ENCODE results near the gene MTX1. TPM values are rescaled to one million over a fixed set of nuclear protein-coding genes. Genes with fewer than 3 reads are reported as not detected.
"Not testable (repeated sequence)": the region's sequence is repeated elsewhere in the genome, so short reads cannot be mapped to it uniquely, and the experiment has no call there.

MTX1 gene
- polyA plus RNA-seq, 3 donors: 40.0 to 44.2 (median 42.2) TPM

- DNase-seq (ENCODE audit: low read depth in 3 of 3, low spot score in 2 of 3): no peak
Measured at GRCh38 chr1:155205969-155206593, 2.4 kb upstream of the MTX1 start.

GRCh38 chr1:155206891-155207805 lies 1.3 kb upstream of the MTX1 start:
- DNase-seq (ENCODE audit: low read depth in 3 of 3, low spot score in 2 of 3): peak in 1 of 3 donors; percentile 61

- no peak for DNase-seq (ENCODE audit: low read depth in 3 of 3, low spot score in 2 of 3)
Measured at GRCh38 chr1:155207806-155208540, 522 bp upstream of the MTX1 start, which contains the start of gene THBS3. THBS3 (minus strand) TSS chr1:155207897; CDS start chr1:155207876, 21 bp downstream.

- no peak for DNase-seq (ENCODE audit: low read depth in 3 of 3, low spot score in 2 of 3)
Measured at GRCh38 chr1:155209312-155209721, 822 bp downstream of the MTX1 start.

GRCh38 chr1:155210314-155211104 lies 2.0 kb downstream of the MTX1 start:
- no peak for DNase-seq (ENCODE audit: low read depth in 3 of 3, low spot score in 2 of 3)

- not testable (repeated sequence) for DNase-seq (ENCODE audit: low read depth in 3 of 3, low spot score in 2 of 3)
Measured at GRCh38 chr1:155211381-155212050, 3.0 kb downstream of the MTX1 start.

GRCh38 chr1:155212051-155212440 lies 3.6 kb downstream of the MTX1 start:
- not testable (repeated sequence) for DNase-seq (ENCODE audit: low read depth in 3 of 3, low spot score in 2 of 3)

- not testable (repeated sequence) for DNase-seq (ENCODE audit: low read depth in 3 of 3, low spot score in 2 of 3)
Measured at GRCh38 chr1:155214702-155215101, 6.2 kb downstream of the MTX1 start.

GRCh38 chr1:155218854-155219591 lies 10.5 kb downstream of the MTX1 start:
- peak in 1 of 3 donors; percentile 72 for DNase-seq (ENCODE audit: low read depth in 3 of 3, low spot score in 2 of 3)

- DNase-seq (ENCODE audit: low read depth in 3 of 3, low spot score in 2 of 3): no peak
Measured at GRCh38 chr1:155219592-155220031, 11.1 kb downstream of the MTX1 start.

GRCh38 chr1:155220211-155220965 lies 11.9 kb downstream of the MTX1 start:
- not testable (repeated sequence) for DNase-seq (ENCODE audit: low read depth in 3 of 3, low spot score in 2 of 3)

- DNase-seq (ENCODE audit: low read depth in 3 of 3, low spot score in 2 of 3): no peak
Measured at GRCh38 chr1:155223047-155223446, 14.6 kb downstream of the MTX1 start.

GRCh38 chr1:155225404-155225759 lies 16.9 kb downstream of the MTX1 start:
- not testable (repeated sequence) for DNase-seq (ENCODE audit: low read depth in 3 of 3, low spot score in 2 of 3)

- no peak for DNase-seq (ENCODE audit: low read depth in 3 of 3, low spot score in 2 of 3)
Measured at GRCh38 chr1:155226188-155226909, 17.9 kb downstream of the MTX1 start.

- no peak for DNase-seq (ENCODE audit: low read depth in 3 of 3, low spot score in 2 of 3)
Measured at GRCh38 chr1:155226910-155227260, 18.4 kb downstream of the MTX1 start.

- DNase-seq (ENCODE audit: low read depth in 3 of 3, low spot score in 2 of 3): peak; percentile 97 to 99 (median 99)
Measured at GRCh38 chr1:155227261-155228095, 19.0 kb downstream of the MTX1 start.

GRCh38 chr1:155228096-155228427 lies 19.6 kb downstream of the MTX1 start:
- DNase-seq (ENCODE audit: low read depth in 3 of 3, low spot score in 2 of 3): no peak

Data from right renal cortex interstitium (tissue), 3 donors.